DMS53 (cell line): Measurements from ENCODE around the gene DDAH1.
A peak's percentile ranks its signal among the peaks of the same experiment; 100 is the strongest.

Experiments
- DNase-seq: peaks from one replicate; lab custom pipeline; 2025; lab: John Stamatoyannopoulos, UW

The DDAH1 gene

GRCh38 chr1:85393490-85393889 is 71.5 kb downstream of the DDAH1 start:
- DNase-seq = no peak

DNA sequence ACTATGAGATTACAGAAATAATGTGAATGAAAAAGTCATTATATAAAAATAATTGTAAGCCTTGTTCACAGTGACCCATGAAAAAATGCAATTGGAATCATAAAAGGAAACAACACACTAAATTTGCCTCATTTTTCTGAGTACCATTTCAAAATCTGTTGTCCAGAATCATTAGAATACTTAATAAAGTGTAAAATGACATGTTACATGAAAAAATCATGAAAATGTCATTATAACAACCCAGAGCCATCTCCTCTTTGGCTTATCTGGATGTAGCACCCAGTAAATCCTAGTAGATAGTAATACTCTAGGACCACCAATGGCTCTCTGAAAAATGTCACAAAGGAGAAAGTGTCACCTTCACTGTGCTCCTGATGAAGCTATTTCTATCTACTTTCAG is 76.5 kb downstream of the DDAH1 start:
- no peak for DNase-seq

- no peak for DNase-seq
Measured at GRCh38 chr1:85387781-85388180, 77.2 kb downstream of the DDAH1 start.

- DNase-seq = no peak
Measured at GRCh38 chr1:85386068-85386722, 78.8 kb downstream of the DDAH1 start.

GRCh38 chr1:85379203-85380136 is 85.5 kb downstream of the DDAH1 start:
- no peak for DNase-seq

GRCh38 chr1:85378534-85378933 is 86.4 kb downstream of the DDAH1 start:
- no peak for DNase-seq

DNA sequence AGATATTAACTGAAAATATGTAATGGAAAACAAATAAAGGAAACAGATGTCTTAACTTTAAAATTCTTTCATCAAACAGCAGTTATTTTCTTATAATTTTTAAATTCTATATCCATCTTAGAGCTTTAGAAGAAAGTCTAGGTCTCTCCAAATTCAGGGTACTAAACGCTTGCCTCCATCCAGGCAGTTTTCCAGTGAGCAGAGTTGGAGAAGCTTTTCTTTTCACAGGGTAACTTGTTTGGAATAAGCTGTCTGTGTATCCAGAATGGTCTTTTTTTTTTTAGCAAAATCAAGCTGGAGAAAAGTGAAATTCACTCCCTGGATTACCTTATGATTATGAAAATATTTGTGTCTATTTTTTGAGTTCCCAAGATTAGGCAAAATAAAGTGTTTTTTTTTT is 88.6 kb downstream of the DDAH1 start:
- DNase-seq = no peak

- DNase-seq = no peak
Measured at GRCh38 chr1:85375493-85375892, 89.5 kb downstream of the DDAH1 start.

DNA sequence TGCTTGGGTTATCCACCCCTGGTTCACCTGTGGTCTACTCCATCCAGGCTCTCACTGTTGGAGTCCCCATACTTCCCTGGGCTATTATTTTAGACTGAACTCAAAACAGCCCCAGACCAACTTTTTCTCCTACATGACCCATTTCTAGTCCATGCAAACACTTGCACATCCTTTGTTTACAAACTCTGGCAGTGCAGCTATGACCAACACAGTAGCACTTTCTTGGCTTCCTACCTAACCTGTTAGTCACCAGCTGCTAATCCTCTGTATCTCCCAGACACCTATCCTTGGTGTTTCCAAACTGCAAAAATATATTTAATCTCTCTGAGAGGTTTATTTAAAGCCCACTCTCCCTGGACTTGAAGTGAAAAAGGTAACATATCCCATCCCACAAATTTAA is 90.8 kb downstream of the DDAH1 start:
- peak; percentile 60 for DNase-seq

DNA sequence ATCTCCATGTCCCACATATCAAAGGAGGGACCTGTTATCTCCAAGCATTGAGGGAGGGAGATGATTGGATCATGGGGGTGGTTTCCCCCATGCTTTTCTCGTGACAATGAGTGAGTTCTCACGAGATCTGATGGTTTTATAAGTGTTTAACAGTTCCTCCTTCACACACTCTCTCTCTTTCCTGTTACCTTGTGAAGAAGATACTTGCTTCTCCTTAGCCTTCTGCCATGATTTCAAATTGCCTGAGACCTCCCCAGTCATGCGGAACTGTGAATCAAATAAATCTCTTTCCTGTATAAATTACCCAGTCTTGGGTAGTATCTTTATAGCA is 91.6 kb downstream of the DDAH1 start:
- DNase-seq = no peak

DNA sequence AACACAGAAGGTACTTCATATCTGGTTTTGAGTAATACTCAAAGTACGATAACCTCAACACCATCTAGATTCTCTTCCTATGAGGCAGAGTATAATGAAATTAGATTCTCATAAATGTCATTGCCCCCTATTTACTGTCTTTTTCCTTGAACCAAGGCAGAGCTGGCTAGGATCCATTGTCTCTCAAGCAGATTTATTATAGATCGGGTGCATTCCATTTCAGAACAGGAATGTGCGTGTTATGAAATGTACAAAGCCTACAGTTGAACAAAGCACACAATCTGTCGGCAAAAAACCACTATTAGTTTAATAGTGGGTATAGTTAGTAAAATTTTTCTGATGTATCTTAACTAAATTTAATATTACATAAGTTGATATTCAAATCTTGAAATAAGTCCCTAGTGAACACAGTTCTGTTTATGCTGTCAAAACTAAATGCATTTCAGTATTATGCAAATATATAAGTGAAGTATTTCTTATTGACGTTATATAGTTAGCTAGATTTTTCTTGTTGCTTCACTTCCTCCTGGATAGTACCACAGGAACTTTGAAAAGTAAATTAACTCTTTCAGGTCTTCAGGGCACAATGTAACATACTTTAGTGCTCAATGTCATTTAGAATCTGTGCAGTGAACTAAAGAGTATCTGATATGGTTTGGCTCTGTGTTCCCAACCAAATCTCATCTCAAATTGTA is 92.1 kb downstream of the DDAH1 start:
- DNase-seq = no peak

GRCh38 chr1:85371021-85371420 is 93.9 kb downstream of the DDAH1 start:
- no peak for DNase-seq

GRCh38 chr1:85368073-85368770 is 96.7 kb downstream of the DDAH1 start:
- DNase-seq = no peak

- no peak for DNase-seq
Measured at GRCh38 chr1:85366391-85367170, 98.4 kb downstream of the DDAH1 start.

DNA sequence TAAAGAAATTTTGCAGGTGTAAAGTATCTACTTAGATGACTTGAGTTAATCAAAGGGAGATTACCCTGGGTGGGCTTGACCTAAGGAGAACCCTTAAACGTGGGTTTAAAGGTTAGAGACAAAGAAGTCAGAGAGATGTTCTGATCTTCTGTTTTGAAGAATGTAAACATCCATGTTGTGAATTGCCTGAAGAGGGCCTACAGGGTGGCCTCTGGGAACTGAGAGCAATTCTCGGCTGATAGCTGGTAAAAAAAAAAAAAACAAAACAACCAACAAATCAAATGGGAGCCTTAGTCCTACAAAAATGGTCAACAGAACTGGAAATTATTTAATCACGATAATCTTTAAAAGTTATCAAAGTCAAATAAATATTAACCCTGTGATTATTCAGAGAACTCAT is 99.1 kb downstream of the DDAH1 start:
- no peak for DNase-seq

- no peak for DNase-seq
Measured at GRCh38 chr1:85363521-85363920, 101.4 kb downstream of the DDAH1 start.

DNA sequence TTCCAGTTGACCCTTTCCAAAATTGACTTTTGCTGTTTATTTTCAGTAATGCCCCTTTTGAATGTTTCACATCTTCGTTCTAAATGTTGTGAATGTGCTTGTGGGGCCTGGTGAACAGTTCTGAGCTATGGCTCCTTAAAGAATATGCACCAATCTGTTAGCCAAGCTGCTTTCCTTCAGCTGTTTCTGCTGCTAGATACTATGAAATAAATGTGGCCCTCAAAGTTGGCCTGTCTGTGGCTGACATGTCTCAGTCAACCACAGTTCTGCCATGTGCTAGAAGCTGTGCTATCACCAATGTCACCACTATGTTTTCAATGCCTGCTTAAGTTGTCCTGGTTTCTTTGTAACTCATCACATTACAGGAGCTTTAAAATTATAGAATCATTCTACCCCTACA is 101.9 kb downstream of the DDAH1 start:
- DNase-seq = no peak

- DNase-seq = no peak
Measured at GRCh38 chr1:85361606-85362296, 103.2 kb downstream of the DDAH1 start.

DNA sequence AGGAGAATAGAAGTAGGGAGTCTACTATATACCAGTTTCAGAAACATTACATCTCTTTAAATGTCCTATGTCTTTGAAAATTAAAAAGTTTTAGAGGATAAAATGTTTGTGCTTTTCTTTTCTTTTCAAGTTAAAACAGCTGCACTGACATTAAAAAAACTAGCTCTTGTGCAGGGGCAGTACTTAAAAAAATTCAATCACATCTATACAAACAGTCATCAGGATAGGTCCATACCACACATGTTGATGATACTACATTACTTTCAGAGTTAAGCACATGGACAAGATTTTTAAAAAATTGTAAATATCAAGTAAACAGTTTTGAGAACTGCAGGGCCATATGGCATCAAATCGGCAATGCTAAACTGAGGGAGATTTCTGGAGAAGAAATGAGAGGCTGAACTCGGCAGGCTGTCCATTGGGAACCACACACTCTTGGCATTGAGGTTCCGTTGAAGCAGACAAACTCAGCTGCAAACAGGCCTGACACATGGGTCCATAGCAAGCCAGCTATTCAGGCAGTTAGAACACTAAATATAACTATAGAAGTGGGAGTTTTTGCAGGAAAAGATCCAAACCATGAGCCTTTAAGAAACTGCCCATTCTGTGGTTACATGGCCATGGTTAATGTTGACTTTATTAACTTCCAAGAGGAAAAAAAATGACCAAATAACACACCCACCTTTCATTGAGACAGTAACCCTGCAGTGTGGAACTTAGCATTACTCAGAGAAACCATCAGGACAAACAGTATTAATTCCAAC is 104.0 kb downstream of the DDAH1 start:
- DNase-seq = no peak
